Stimulated activated CD4-positive, alpha-beta T cell treated with anti-CD3 and anti-CD28 coated beads, Interleukin-4, amount 100 ng/mL, for 4 hours (primary cell): ENCODE measurements around the gene HPCAL4.

ENCODE experiments used
- DNase-seq, 2 experiments: peaks; one replicate each; pipeline ENCODE4 v3.0.0-alpha.2; 2020

Gene HPCAL4

GRCh38 chr1:39700348-39700747, 9.1 kb upstream of the HPCAL4 start:
- DNase-seq = no peak

GRCh38 chr1:39699419-39699818, 8.2 kb upstream of the HPCAL4 start:
- DNase-seq = no peak

GRCh38 chr1:39698568-39698967, 7.3 kb upstream of the HPCAL4 start:
- DNase-seq = no peak

GRCh38 chr1:39696448-39696847, 5.2 kb upstream of the HPCAL4 start:
- no peak for DNase-seq

- no peak for DNase-seq
These were observed 3.8 kb upstream of the HPCAL4 start for GRCh38 chr1:39695016-39695415.

GRCh38 chr1:39694026-39694425, 2.8 kb upstream of the HPCAL4 start:
- DNase-seq = no peak

- DNase-seq = peak in 1 of 2 experiments; percentile 15
These were observed 1.2 kb upstream of the HPCAL4 start for GRCh38 chr1:39692152-39693074.

GRCh38 chr1:39690794-39691382, 345 bp downstream of the HPCAL4 start:
- no peak for DNase-seq

GRCh38 chr1:39690225-39690624, 1.0 kb downstream of the HPCAL4 start:
- DNase-seq = no peak

GRCh38 chr1:39689635-39690034, 1.6 kb downstream of the HPCAL4 start:
- no peak for DNase-seq

- no peak for DNase-seq
These were observed 2.0 kb downstream of the HPCAL4 start for GRCh38 chr1:39689214-39689613.

- DNase-seq = no peak
These were observed 2.5 kb downstream of the HPCAL4 start for GRCh38 chr1:39688706-39689105.

- DNase-seq = no peak
These were observed 4.0 kb downstream of the HPCAL4 start for GRCh38 chr1:39687243-39687642.

GRCh38 chr1:39685071-39685470, 6.2 kb downstream of the HPCAL4 start:
- no peak for DNase-seq

- DNase-seq = no peak
These were observed 6.9 kb downstream of the HPCAL4 start for GRCh38 chr1:39684313-39684664.

GRCh38 chr1:39683591-39684312, 7.5 kb downstream of the HPCAL4 start:
- DNase-seq = peak in 1 of 2 experiments; percentile 53

- no peak for DNase-seq
These were observed 9.2 kb downstream of the HPCAL4 start for GRCh38 chr1:39681999-39682398.

GRCh38 chr1:39681294-39681693, 9.9 kb downstream of the HPCAL4 start:
- DNase-seq = no peak

GRCh38 chr1:39680751-39681150, 10.5 kb downstream of the HPCAL4 start:
- DNase-seq = no peak

GRCh38 chr1:39679821-39680220, 11.4 kb downstream of the HPCAL4 start:
- no peak for DNase-seq

GRCh38 chr1:39678889-39679288, 12.3 kb downstream of the HPCAL4 start:
- no peak for DNase-seq

GRCh38 chr1:39677645-39678044, 13.6 kb downstream of the HPCAL4 start:
- no peak for DNase-seq

- DNase-seq = no peak
These were observed 14.2 kb downstream of the HPCAL4 start for GRCh38 chr1:39676948-39677548.
